NK-92 (cell line): ENCODE measurements around the gene AANAT.
A peak's percentile ranks its signal among the peaks of the same experiment; 100 is the strongest.

ENCODE experiments used
- DNase-seq: peaks from one replicate; lab custom pipeline; 2025; ENCODE audit not compliant: unreplicated experiment; lab: John Stamatoyannopoulos, UW

The AANAT gene

DNA sequence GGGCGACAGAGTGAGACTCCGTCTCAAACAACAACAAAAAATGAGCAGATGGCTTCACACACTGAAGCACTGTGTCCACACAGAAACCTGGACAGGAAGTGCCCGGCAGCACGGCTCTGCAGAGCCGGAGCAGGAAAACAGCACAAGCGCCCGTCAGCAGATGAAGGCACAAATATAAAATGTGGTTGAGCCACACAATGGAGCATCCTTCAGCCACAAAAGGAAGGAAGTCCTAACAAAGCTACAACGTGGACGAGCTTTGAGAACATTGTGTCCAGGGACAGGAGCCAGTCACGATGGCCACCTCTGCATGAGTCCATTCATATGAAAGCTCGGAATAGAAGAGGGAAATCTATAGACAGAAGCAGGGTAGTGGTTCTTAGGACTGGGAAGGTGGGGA lies 18.2 kb downstream of the AANAT start:
- no peak for DNase-seq

DNA sequence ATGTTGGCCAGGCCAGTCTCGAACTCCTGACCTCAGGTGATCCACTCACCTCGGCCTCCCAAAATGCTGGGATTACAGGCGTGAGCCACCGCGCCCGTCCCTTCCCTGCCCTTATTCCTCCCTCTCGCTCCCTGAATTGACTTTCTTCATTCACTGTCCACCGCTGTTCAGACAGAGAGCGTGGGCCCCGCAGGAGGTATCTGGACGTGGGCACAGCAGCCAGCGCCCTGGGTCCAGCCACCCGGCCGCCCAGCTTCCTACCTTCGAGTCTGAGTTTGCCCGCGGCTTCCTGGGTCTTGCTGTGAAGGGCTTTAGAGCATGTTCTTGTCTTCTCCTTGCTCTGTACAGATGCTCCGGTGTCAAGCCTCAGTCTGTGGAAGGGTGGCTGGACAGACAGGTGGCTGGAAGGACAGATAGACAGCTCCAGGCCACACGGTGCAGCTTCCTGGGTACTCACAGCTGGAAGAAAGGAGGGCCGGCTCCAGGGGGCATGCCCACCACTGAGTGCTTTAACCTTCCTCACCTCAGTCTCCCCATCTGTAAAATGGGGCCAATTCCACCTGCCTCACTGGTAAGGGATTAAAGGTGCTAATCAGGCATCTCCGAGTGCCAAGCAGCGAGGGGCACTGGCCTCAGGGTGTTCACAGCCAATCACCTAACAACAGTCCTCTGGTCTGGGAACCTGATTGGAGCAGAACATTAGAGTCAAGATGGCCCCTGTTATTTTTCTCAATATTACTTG lies 20.2 kb downstream of the AANAT start:
- DNase-seq, result no peak

DNA sequence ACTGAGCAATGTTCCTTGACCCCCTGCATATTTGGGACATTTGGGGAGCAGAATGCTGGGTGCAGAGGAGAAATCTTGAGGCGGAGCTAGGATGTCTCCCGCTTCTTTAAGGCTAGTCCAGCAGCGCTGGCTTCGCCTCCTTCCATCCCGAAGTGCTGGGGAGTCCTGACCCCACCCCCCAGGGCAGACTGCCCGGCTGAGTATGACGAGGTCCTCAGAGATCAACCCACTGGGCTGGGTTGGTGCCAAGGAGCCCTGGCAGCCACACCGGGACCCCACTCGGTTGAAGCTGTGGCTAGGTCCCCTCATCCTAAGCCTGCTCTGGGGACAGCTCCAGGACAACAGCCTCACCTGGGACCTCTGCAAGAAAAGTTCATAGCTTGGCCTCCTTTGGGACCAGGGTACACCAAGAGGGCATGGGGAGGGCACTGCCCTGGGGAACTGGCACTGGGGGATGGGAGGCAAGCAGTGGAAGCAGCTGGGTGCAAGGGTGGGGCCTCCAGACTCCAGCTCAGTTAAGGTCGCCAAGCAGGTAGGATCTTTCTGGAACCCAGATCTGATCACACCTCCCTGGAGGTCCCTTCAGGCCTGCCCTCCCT lies 22.8 kb downstream of the AANAT start:
- no peak for DNase-seq

DNA sequence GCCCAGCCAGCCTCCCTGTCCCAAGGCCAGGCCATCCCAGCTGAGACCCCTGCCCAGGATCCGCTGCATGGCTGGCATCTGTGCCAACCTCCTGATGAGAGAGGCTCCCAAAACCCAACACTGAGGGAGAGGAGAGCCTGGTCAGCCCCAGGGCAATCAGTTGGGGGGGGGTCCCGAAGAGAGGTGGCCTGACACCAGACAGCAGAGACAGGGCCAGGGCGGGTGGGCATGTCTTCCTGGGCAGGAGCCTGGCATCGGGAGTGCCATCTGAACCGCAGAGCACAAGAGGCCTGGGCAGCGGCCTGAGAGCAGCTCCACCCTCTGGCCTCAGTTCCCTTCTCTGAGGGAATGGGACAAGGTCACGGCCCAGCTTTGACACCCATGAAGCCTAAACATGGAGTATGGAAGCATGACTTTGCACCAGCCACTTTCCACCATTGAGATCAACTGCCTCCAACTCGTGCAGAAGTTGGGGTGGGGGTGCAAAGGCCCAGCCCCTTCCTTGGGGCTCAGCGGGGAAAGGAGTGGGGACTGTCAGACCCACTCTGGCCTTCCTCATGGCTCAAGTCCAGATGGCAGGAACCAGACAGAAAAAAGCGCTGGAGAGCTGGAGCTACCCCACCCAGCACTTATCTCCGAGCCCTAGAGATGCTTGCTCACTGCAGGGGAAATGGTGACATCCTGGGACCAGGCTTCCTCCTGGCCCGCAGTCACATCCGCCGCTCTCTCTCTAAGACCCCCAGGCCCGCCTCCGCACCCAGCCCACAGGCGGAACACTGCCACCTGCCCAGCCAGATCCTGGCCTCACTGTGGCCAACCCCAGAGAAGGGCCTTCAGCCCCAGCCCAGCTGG lies 24.1 kb downstream of the AANAT start:
- DNase-seq, result no peak

DNA sequence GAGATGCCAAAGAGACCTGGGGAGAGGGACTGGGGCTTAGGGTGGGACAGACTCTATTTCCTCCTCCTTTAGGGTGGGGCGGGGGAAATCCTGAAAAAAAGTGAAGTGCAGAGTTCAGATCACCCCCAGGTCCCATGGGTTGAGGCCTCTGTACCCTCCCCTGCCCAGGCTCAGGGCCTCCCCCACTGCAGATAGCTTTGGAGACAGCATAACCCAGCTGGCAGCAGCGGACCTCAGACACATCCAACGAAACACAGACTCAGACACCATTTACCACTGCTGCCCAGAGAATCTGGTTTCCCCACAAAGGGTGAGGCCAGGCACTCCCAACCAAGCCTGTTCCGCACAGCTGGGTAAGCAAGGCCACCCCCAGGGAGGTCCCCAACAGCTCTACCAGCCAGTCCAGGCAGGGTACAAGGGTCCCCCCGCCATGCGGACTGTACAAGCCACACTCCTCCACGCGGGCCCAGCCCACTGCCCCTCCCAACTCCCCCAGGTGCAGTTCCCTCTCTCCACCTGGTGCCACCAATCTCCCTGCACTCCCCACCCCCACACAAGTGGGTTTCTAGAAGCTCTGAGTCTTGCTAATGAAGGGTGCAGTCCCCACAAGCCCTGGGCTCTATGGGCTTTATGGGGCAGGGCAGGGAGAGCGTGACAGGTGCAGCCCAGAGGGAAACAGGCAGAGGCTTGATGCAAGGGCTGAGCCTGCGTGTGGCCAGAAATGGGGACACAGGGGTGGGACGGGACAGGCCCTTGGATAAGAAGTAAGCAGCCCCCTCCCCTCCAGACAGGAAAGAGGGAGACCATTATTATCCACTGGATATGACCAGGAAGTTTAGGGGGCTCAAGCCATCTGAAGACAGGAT lies 25.0 kb downstream of the AANAT start:
- no peak for DNase-seq

DNA sequence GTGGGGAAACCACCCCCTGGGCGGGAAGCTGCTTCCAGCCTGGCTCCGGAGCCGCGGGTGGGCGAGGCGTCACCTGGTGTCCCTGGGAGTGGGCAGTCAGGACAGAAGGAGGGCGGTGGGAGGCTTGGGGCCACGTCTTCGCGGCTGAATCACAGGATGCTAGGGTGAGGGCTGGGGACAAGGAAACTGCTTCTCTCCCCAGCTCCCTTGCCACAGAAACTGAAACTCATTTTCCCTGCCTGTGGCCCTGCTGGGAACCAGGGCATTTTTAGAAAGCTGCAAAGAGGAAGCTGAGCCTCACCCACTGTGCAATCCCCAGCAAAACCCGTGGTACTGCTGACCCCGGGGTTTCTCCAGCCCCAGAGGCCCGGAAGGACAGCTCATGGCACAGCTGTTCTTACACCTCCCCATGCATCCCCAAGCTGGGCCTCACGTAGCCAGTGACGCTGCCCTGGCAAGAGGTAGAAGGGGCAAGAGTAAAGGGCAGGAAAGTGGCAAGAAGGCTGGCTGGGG lies 25.6 kb downstream of the AANAT start:
- DNase-seq, result no peak

DNA sequence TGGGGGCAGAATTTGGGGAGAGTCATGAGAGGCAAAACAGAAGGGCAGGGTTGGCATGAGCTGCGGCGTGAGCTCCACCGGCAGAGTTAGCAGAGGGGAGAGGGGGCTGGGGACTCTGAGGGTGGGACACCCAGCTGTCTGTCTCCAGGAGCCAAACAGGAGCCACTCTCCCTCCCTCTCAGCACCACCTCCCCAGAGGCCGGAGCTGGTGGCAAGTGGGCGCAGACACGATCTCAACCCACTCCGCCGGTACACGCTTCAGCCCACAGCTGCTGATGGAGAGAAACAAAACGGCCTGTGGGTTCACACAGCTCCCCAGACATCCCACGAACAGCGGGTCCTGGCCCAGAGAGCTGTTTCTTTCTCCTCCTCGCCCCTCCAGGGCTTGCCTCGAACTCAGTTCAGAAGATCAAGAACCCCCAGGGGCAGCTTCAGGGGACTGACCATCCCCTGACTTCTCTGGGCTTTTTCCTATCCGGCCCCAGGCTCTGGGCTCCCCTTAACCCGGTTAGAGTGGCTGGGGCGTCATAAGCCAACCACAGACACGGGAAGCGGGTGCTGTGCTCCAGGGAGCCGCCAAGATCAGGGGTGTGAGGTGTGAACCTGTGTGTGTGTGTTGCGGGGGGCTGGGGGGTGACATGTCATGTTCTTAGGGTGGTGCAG lies 26.2 kb downstream of the AANAT start:
- no peak for DNase-seq

DNA sequence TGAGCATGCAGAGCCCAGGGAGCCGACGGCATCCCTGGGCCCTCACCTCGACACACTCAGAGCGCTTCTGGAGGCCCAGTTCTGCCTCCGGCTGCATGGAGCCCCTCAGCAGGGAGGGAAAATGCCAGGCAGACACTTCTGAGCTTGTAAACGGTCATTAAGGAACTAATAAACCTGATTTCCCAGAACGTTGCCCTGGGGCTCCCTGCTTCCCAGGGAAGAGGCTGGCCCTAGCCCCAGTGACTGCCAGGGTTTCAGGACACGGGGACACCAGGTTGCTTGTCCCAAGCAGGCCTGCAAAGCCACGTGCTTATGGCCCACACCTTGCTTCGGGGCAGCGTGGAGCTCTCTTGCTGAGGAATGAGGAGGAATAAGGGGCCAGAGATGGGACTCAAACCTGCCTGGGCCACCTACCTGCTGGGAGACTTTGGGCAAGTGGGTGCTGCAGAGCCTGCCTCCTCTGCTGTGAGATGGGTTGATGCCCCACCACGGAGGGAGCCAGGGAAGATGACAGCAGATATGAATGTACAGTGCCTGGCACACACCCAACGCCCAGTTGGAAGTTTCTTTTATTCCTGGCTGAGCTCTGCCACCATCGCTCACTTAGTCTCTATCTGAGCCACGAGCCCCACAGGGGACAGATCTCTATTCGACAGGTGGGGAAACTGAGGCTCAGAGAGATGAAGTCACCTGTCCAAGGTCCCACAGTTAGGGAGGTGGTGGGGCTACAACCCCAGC lies 28.4 kb downstream of the AANAT start:
- DNase-seq, result no peak

DNA sequence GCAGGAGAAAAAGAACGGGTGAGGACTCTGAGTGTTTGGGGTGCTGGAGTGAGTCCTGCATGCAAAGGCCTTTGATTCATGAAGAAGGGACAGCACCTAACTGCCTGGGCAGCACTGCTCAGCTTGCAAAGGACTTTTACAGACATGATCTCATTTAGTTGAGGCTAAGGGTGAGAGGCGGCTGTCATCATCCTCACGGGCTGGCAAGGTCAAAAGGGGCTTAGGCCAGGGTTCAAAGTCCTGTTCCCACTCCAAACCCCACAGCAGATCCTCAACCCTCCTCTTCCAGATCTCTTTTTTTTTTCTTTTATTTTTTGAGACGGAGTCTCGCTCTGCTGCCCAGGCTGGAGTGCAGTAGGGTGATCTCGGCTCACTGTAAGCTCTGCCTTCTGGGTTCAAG lies 29.1 kb downstream of the AANAT start:
- no peak for DNase-seq

DNA sequence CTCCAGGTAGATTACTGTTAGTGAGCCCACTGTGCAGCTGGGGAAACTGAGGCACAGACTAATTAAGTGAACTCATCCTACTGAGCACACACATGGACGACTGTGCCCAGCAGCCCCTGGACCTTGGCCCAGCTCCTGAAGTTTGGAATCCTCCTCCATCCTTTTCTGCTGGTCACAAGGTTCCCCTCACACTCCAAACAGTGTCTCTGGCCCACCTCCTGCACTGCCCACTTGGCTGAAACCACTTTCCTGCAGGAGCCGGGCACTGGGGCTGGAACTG lies 30.2 kb downstream of the AANAT start:
- no peak for DNase-seq

DNA sequence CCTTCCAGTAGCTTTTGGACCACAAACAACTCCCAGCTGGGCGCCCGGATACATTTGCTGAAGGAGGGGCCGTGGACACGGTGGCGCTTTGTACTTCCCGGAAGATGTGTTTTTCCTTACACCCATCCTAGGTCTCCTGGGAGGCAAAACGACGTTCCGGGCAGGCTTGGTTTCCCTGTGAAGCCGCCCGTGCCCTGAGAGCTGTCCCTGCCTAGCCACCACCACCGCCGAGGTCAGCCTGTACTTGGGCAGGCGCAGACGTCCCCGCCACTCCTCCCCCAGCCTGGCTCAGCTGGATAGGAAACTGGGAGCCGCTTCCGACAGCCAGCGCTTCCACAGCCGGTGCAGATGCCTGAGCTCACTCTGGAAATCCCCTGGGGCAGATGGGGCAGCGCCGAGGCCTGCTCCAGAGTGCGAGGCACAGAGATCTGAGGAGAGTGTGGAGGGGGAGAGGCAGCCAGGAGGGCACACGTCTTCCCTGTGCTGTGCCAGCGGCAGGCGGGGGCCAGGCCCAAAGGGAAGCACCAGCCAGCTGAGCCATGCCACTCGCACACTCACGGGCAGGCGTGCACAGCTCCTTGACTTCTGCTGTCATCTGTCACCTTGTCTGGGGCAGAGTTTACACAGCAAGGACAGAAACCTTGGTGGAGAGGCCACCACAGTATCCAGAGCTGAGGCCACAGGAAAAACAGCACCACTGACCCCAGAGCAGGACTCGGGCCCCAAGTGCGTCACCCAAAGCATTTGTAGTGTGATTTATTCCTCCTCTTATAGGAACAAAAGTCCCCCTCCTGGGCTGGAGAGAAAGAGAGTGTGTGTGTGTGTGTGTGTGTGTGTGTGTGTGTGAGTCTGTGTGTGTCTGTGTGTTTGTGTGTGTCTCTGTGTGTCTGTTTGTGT lies 30.8 kb downstream of the AANAT start:
- no peak for DNase-seq

DNA sequence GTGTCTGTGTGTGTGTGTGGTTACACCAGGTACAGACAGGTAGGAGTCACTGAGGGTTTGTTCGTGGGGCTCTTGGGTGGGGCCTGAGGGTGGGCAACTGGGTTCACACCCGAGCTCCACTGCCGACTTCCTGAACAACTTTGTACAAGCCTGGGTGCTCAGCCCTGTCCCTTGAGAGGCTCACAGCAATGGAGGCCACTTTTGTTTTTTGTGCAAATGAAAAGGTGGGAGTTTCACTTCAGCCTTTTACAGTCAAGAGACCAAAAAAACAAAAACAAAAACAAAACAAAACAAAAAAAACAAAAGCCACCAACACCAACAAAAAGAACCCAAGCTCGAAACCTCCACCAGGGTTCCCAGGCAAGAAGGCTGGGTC lies 31.5 kb downstream of the AANAT start:
- no peak for DNase-seq

DNA sequence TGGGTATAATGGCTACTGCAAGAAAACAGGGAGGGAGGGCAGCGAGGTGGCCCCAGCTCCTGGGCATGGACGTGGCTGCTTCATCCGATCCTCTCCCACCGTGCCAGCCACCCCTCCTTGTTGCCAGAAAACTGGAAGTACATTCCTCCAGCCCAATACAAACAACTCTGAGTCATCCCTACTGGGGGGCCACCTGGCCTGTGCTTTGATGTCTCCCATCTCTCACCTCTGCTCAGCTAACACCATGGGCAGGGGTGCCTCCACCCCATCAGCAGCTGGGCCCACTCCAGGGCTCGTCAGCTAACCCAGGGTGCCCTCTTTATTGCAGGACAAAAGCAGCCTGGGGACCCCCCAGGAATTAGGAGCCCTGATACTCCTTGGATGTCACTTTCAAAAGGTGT lies 31.9 kb downstream of the AANAT start:
- DNase-seq, result no peak

DNA sequence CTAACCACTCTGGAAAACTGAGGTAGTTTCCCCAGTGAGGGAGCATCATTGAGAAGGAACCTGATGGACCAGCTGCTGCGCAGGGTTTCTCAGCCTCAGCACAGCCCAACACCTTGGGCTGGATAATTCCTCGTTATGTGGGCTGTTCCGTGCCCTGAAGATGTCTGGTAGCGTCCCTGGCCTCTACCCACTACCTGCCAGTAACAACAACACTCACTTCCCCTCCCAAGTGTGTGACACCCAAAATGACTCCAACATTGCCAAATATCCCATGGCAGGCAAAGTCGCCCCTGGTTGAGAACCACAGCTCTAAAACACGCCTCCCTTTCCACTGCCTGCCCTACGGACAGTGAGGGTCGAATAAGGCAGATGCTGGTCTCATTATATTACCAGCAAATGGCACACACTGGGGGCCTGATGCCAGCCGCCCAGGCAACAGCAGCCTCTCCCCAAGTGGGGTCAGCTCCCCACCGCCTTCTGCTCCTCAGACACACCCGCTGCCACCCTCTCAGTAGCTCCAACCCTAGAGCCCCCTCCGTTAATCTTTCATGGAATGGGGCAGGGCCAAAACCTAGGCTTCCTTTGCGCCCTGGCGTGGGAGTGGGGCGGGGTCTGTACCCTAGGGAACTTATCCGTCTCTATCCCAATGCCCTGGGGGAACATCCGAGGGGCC lies 32.8 kb downstream of the AANAT start:
- no peak for DNase-seq

DNA sequence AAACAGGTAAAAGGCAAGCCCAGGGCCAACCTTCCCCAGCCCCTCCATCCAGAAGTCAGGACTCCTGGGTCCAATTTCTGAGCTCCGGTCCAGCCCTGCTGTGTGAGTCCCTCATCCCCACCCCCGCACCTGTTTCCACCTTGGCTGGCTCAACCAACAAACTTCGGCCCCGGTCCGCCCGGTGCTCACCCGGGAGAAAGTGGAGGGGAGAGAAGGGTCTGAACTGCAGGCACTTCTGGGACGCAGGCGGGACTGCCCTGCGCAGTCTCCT lies 33.3 kb downstream of the AANAT start:
- DNase-seq, result no peak

DNA sequence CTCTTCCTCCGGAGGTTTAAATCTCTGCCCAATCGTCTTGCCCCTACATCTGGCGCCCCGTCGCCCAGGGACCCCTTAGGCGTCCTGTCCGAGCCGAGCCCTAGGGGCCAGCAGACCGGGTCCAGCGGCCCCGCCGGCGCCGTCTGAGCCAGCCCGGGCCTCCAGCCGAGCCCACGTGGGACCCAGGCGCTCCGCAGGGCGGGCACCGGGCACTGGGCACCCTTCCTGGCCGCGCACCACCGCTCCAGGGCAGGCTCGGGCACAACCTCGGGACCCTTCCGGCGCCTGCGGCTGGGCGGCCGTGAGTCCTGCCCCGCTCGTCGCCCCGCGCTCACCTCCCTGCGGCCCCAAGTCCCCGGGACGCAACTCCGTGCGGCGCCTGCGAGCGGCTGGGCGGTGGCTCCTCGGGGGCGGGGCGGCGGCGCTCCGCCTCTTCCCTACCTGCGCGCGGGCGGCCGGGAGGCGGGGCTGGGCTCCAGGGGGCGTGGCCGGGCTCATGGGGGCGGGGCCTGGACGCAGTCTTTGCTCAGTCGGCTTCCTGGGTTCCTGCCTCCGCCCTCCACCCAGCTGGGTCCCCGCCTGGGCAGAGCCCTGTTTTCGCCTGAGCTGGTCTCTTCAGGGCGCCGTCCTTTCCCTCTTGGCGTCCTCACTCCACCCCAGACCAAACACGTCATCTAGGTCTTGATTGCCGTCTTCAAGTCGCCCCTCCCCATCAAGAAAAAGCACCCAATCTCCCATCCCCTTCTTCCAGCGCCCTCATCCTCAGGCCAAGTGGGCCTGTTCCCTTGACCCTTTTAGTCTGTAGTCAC lies 33.8 kb downstream of the AANAT start, which contains the start of gene RHBDF2:
RHBDF2 (minus strand) TSS at position 406 of the 809 bp plus-strand sequence. CDS start 19,899 bp downstream, outside the sequence.
- peak; percentile 63 for DNase-seq

DNA sequence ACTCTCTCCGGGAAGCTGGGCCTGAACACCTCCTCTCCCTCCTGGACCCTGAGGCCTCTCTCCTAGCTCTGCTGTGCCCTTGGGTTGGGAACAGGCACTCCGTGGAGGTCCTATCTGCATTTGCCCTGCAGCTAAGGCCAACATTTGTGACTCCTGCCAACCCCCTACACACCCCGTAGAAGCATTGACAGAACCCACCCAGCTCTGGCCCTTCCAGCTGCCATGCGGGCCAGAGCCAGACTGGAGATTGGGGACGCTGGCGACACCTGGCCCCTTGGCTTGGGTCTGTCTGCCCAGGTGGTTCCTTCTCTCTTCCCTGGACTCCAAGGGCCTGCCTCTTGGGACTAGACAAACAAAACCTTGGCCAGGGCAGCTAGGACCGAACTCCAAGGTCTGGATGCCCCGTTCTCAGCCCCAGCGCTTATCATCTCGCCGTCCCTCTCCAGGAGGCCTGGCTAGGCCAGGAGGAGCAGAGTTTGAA lies 34.5 kb downstream of the AANAT start:
- DNase-seq, result no peak
